MM.1S (cell line): Measurements from ENCODE around the gene GPR3.
"Not testable (repeated sequence)": the region's sequence is repeated elsewhere in the genome, so short reads cannot be mapped to it uniquely, and the experiment has no call there.

Source experiments
- DNase-seq: peaks from one replicate; pipeline ENCODE4 v3.0.0-alpha.2; 2015
- H2AFZ ChIP-seq: fragments of 300-600 bp; sonication (generic); 2 replicates; pipeline ENCODE4 v1.6.0; 2016; ENCODE audit warnings: antibody characterized with exemption, low read length
- H3F3A ChIP-seq: fragments of 300-600 bp; sonication (generic); 2 replicates; pipeline ENCODE4 v1.6.1; 2016; ENCODE audit warnings: mild to moderate bottlenecking, antibody characterized with exemption, low read length, moderate library complexity, mixed read lengths; ENCODE audit not compliant: insufficient read depth
- H3K27ac ChIP-seq: fragments of 300-600 bp; sonication (generic); 2 replicates; pipeline ENCODE4 v1.5.1; 2016; ENCODE audit warnings: mild to moderate bottlenecking, low read length
- H3K27me3 ChIP-seq: fragments of 300-600 bp; sonication (generic); replicated peaks from 2 replicates; pipeline ENCODE4 v1.6.0; 2016; ENCODE audit warnings: low read length; ENCODE audit not compliant: insufficient read depth
- H3K36me3 ChIP-seq: fragments of 300-600 bp; sonication (generic); replicated peaks from 2 replicates; pipeline ENCODE4 v1.6.1; 2016; ENCODE audit warnings: mild to moderate bottlenecking, low read length, mixed read lengths; ENCODE audit not compliant: insufficient read depth
- H3K4me1 ChIP-seq: fragments of 300-600 bp; sonication (generic); 2 replicates; pipeline ENCODE4 v1.6.1; 2016; ENCODE audit warnings: low read length, mixed read lengths
- H3K4me2 ChIP-seq: fragments of 300-600 bp; sonication (generic); 2 replicates; pipeline ENCODE4 v1.6.0; 2016; ENCODE audit warnings: low read depth, low read length
- H3K4me3 ChIP-seq: fragments of 300-600 bp; sonication (generic); 2 replicates; pipeline ENCODE4 v1.5.1; 2016; ENCODE audit warnings: low read length, mixed read lengths
- H3K79me2 ChIP-seq: fragments of 300-600 bp; sonication (generic); 2 replicates; pipeline ENCODE4 v1.6.1; 2016; ENCODE audit warnings: mixed run types, low read length, mixed read lengths
- H3K9ac ChIP-seq: fragments of 300-600 bp; sonication (generic); 2 replicates; pipeline ENCODE4 v1.6.1; 2016; ENCODE audit warnings: low read length, mixed read lengths
- H3K9me2 ChIP-seq: fragments of 300-600 bp; sonication (generic); replicated peaks from 2 replicates; pipeline ENCODE4 v1.6.1; 2016; ENCODE audit warnings: mild to moderate bottlenecking, low read length, mixed read lengths; ENCODE audit not compliant: insufficient read depth
- H3K9me3 ChIP-seq: fragments of 300-600 bp; sonication (generic); replicated peaks from 2 replicates; pipeline ENCODE4 v1.6.1; 2016; ENCODE audit warnings: mild to moderate bottlenecking, low read length, mixed read lengths; ENCODE audit not compliant: insufficient read depth
- H4K20me1 ChIP-seq: fragments of 300-600 bp; sonication (generic); 2 replicates; pipeline ENCODE4 v1.6.1; 2016; ENCODE audit warnings: mild to moderate bottlenecking, low read length, moderate library complexity, mixed read lengths; ENCODE audit not compliant: insufficient read depth
- CTCF ChIP-seq: fragments of 300-600 bp; sonication (generic); IDR thresholded peaks from 2 replicates; pipeline ENCODE4 v1.5.1; 2016; ENCODE audit warnings: antibody characterized with exemption, low read length, mixed read lengths
- EZH2 ChIP-seq: fragments of 300-600 bp; sonication (generic); optimal IDR thresholded peaks from 2 replicates; pipeline ENCODE3; 2017; ENCODE audit warnings: low read depth, mild to moderate bottlenecking, antibody characterized with exemption, low read length, mixed read lengths
- EZH2phosphoT487 ChIP-seq: fragments of 300-600 bp; sonication (generic); IDR thresholded peaks from 2 replicates; pipeline ENCODE4 v1.6.1; 2018; ENCODE audit warnings: antibody characterized with exemption, low read length

GPR3 gene

GRCh38 chr1:27405074-27405473 lies 12.7 kb downstream of the GPR3 start:
- H3K9me3 ChIP-seq = no peaks in the 10 kb centered on the region
- no peaks in the 10 kb centered on the region for H3K79me2 ChIP-seq
- H3F3A ChIP-seq = no peaks in the 10 kb centered on the region
- H4K20me1 ChIP-seq = no peaks in the 10 kb centered on the region
- TF ChIP-seq CTCF (no peak), EZH2 (no peak), EZH2phosphoT487 (no peak)
- no peak overlapping the region for H3K9ac ChIP-seq
- peaks cover 5% of the 10 kb centered on the region; the same call in 1 of the 2 replicates for H3K4me1 ChIP-seq
- H3K4me3 ChIP-seq = no peak overlapping the region
- H3K36me3 ChIP-seq = no peaks in the 10 kb centered on the region; the same call in 1 of the 2 replicates
- no peak overlapping the region for H3K27ac ChIP-seq
- H3K9me2 ChIP-seq = no peaks in the 10 kb centered on the region
- no peak overlapping the region for H3K4me2 ChIP-seq
- DNase-seq = no peak
- no peaks in the 10 kb centered on the region for H3K27me3 ChIP-seq
- H2AFZ ChIP-seq = no peak overlapping the region

GRCh38 chr1:27405598-27406361 lies 13.4 kb downstream of the GPR3 start:
- not testable (repeated sequence) for H3K9me2 ChIP-seq, H3F3A ChIP-seq, H3K4me1 ChIP-seq, H3K4me2 ChIP-seq, DNase-seq, H3K27ac ChIP-seq, H3K9me3 ChIP-seq, H2AFZ ChIP-seq, H3K36me3 ChIP-seq, H3K27me3 ChIP-seq, H3K9ac ChIP-seq, H3K79me2 ChIP-seq, H4K20me1 ChIP-seq, H3K4me3 ChIP-seq

DNA sequence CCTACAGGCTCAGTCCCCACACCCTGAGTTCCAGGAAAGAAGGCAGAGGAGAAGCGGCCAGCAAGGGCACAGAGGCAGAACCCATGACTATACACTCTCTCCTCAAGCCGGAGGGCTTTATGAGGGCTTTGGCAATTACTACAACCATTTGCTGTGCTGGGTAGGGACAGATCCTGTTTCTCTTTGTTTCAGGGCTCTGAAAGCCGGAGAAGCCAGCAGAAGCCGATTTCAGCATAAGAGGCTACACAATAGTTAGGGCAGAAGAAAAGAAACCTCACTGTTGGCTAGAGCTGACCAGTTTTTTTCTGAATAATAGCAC lies 13.9 kb downstream of the GPR3 start:
- Histone ChIP-seq H3K79me2 (no peaks in the 10 kb centered on the region), H3K9ac (no peak overlapping the region), H3K9me3 (no peaks in the 10 kb centered on the region), H2AFZ (no peak overlapping the region), H3K27ac (no peak overlapping the region), H3K27me3 (no peaks in the 10 kb centered on the region), H3K4me1 (peaks cover 5% of the 10 kb centered on the region; the same call in 1 of the 2 replicates), H3K4me2 (no peak overlapping the region), H3K4me3 (no peak overlapping the region), H3F3A (no peaks in the 10 kb centered on the region), H3K36me3 (no peaks in the 10 kb centered on the region; the same call in 1 of the 2 replicates), H4K20me1 (no peaks in the 10 kb centered on the region), H3K9me2 (no peaks in the 10 kb centered on the region)
- TF ChIP-seq EZH2phosphoT487 = no peak
- no peak for TF ChIP-seq CTCF
- no peak for TF ChIP-seq EZH2
- no peak for DNase-seq

GRCh38 chr1:27406791-27407190 lies 14.4 kb downstream of the GPR3 start:
- not testable (repeated sequence) for H3K4me2 ChIP-seq, H2AFZ ChIP-seq, H4K20me1 ChIP-seq, H3K27me3 ChIP-seq, H3K4me1 ChIP-seq, H3K79me2 ChIP-seq, H3K36me3 ChIP-seq, H3K9me3 ChIP-seq, H3F3A ChIP-seq, H3K27ac ChIP-seq, H3K9me2 ChIP-seq, DNase-seq, H3K4me3 ChIP-seq, H3K9ac ChIP-seq
